Activated CD8-positive, alpha-beta memory T cell treated with anti-CD3 and anti-CD28 coated beads for 48 hours (primary cell): ENCODE data around the gene CPM.

Experiments used
- DNase-seq, 3 experiments: peaks; one replicate each; pipeline ENCODE4 v3.0.0-alpha.2; 2020; ENCODE audit warnings: low read depth in 2 of 3, low spot score in 2 of 3

The CPM gene

DNA sequence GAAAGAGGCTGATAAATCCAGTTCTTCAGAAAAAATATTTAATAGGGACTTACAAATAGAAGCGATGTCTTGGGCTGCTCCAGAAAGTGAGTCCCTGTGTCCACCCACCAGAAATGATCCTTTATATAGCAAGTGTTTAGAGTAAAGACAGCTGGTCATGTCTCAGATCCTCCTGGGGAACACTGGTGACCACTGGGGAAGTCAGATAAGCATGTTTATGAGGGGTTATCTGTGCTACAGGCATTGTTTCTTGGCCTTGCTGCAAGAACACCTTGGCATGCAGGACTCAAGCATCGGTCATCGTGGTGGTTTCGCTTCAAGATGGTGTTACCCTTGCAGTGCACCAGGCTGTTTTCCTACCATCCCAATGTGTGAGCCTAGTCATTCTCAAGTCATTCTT is 27.2 kb downstream of the CPM start:
- no peak for DNase-seq

DNA sequence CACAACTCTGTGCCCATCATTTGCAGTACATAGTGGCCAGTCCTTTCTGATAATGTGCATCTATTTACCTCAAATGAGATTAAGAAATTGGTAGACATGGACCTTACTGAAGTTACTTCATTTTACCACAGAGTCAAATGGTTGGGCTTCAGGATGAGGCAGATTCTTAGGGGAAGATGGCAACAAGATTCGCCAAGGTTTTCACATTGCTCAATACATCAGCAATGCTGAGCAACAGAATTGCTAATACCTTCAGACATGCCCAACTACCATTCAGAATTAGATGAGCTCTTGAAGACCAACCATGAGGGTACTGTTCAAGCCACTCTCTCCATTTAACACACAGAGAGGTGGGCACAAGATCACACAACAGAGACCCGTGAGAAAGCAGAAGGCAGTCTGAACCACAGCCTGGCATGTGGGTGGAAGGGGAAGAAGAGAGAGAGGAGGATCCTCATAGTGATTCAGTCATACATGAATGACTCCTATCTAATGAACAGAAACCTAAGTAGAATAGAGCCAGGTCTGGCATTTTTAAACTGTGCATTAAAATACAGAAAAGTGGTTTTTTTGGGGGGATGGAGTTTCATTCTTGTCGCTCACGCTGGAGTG is 28.5 kb downstream of the CPM start:
- no peak for DNase-seq

DNA sequence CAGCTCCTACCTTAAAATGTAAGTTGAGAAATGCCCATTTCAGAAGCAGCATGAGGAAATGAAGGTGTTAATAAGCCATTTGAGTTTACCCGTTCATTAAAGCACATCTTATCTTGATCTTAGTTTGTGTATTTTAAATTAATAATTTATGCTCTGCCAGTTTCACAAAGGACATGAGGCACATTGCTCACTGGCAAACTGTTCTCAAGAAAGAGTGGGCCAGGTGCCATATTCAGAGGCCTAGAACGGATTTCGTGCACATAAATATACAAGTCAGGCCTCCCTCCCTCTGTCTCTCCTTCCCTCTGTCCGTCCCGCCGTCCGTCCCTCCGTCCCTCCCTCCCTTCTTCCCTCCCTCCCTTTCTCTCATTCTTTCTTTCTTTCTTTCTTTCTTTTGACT is 29.5 kb downstream of the CPM start:
- no peak for DNase-seq

DNA sequence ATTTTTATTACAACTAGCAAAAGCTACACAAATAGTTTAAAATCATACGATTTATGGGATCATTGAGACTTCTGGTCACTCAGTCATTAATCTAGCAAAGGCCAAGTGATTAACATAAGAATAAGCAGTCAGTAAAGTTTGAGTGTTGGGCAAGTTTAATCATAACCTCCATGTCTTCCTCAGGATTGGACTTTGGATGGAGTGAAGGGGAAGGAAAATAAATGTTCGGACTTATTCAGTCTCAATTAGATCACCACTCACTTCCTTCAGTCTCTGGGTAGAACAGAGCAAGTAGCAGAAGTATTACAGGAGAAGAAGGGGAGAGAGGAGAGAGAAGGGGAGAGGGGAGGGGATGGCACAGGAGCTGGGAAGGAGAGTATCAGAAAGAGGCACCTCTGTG is 31.4 kb downstream of the CPM start:
- no peak for DNase-seq

GRCh38 chr12:68901145-68901544 is 31.8 kb downstream of the CPM start:
- no peak for DNase-seq

GRCh38 chr12:68900241-68900640 is 32.7 kb downstream of the CPM start:
- no peak for DNase-seq

GRCh38 chr12:68899251-68899771 is 33.7 kb downstream of the CPM start:
- no peak for DNase-seq

- DNase-seq, result no peak
Measured at GRCh38 chr12:68896881-68897540, 36.0 kb downstream of the CPM start.

DNA sequence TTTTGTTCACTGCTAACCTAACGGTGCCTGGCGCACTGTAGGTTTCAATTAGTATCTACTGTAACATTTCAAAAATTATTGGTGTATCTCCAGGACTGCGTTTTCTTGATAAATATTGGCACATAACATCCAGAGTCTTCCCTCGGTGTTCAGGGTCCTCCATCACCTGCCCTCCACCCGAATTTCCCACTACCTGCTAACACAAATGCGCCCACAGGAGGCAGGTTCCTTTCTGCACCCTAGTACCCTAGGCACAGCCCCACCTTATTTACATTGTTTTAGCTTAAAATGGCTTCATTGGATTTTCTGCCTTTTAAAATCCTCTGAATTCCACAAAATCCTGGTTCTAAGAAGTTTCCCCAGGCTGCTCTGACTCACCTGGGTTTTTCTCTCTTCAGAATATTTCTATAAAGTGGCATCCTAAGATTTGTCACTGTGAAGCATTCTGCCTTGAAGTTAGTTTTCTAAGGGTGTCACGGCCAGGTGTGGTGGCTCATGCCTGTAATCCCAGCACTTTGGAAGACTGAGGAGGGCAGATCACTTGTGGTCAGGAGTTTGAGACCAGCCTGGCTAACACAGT is 38.6 kb downstream of the CPM start:
- DNase-seq, result no peak

DNA sequence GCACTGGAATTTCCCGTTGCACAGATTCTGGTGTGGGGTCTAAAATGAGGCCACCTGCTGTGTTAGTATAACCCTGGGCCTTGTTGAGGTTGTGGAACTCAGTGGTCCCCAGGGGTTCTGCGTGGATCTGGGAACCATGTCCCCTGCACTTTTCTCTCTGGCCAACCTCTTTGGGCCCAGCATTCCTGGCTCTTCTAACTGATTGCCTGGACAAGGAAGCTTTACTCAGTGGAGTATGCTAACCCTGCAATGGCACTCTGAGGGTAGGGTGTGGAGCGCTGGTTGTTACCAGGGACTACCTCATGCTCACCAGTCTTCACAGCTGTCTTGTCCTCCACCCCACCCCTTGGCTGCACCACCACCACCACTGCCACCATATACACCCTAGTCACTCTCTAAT is 39.2 kb downstream of the CPM start:
- DNase-seq, result no peak

- DNase-seq, result no peak
Measured at GRCh38 chr12:68893201-68893600, 39.8 kb downstream of the CPM start.

- DNase-seq, result no peak
Measured at GRCh38 chr12:68891141-68891540, 41.8 kb downstream of the CPM start.

DNA sequence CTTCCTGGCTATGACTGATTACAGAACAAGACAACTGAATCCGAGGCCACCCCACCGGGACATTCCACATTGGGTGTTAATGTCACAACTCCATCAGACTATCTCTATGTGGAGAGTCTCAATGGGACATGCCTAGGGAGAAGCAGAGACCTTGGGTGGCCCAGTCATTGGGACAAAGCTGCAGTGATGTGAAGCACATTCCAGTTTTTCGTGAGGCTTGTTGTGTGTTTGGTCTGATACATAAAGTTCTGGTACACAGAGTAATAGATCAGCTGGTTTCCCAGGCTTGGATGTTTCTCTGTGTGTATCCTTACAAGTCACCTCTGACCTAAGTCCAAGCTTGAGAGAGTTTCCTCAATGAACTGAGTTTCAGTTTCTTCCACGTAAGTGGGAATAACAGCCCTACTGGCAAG is 42.3 kb downstream of the CPM start:
- DNase-seq, result no peak

- DNase-seq, result no peak
Measured at GRCh38 chr12:68888243-68888642, 44.7 kb downstream of the CPM start.

GRCh38 chr12:68887641-68888040 is 45.3 kb downstream of the CPM start:
- no peak for DNase-seq

DNA sequence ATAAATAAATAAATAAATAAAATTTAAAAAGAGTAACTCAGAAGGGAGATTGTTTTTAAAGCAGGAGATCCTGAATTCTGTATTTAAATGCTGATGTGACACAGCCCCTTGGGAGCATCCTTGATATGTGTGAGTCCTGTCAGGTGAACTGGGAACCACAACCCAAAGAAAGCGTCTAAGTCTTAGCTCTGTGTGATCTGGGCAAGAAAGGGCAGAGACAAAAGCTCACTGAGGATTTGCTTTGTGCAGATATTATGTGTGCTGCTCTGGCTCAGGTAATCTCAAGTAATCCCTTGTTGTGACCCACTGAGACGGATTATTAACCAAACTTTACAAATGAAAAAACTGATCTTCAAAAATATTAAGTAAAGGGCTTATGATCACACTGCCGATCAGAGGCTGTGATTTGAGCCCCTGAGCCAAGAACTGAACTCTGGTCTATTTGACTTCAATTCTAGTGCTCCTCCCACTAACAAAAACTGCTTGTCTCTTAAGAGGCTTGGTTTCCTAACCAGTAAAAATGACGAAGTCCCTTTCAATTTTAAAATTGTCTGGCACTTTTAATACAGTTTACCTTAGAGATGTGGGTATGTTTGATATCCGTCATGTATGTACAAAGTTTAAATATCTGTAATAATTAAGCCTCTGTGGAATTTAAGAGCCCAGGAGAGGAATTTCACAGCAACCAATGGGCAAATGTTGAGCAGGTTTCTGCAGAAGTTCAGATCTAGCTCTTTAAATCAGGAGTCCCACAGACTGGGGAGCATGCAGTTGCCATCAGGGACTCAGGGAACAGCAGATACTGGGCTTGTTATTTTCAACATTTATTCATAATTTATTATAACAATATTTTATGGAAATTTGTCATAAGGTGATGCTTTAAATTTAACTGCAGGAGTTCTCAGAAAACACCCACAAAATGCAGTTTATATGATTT is 46.1 kb downstream of the CPM start:
- no peak for DNase-seq

DNA sequence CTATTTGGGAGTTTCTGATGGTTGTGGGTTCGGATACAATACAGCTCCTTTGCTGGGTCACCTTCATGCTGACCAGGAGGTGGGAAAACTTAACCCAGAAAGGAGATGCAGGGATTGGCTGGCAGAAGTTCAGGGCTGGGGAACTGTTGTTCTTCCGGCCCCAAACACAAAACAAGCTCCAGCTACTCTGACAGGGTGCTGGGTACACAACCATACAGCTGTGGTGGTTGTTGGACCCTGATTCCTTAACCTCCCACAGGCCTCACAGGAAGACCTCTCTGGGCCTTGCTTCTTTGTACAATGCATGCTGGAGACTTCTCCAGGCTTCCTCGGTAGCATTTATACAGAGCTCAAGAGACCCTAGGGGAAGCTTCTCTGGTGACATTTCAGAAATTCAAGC is 47.6 kb downstream of the CPM start:
- DNase-seq, result no peak

DNA sequence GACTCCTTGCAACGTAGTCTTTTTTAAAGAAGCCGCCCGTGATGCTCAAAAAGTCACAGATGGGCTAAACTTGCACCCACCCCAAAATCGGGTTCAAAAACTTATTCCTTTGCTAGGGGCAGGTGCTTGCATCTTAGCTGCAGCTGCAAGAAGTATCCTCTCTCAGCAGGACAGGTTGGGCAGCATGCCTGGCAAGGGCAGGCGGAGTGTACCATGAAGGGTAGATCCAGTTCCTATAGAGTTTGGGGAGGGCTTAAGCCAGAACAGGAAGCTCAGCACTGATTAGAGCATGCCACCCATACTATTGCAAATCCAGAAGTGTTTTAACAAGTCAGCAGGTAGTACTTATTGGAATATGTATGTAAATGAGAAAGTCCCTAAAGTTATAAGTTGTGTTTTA is 48.7 kb downstream of the CPM start:
- DNase-seq, result no peak

DNA sequence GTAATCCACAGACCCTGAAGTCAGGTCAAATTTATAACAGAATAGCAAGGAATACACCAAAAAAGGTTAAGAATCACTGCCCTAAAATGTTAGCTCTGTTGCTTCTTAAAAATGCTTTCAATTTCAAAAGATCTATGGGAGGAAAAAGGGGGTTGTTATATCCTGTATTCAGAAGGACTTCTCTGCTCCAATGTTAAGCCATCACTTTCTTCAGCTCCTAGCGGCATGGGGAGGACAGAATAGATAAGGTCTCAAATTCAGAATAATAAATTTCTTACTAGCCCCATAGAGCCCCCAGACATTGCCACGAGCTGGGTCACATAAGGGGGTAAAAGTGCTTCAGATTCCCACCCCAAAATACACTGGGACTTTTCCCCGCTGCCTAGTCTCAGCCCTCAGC is 49.8 kb downstream of the CPM start:
- DNase-seq, result no peak

- DNase-seq, result no peak
Measured at GRCh38 chr12:68882251-68882964, 50.6 kb downstream of the CPM start.
